Thoracic aorta (tissue), 2 donors: ENCODE results near the gene CASP5. TPM values are rescaled to one million over a fixed set of nuclear protein-coding genes. Genes with fewer than 3 reads are reported as not detected.

Experiments
- ATAC-seq: fragments of 150-250 bp; one replicate; pipeline ENCODE4 v1.8.0; 2017; ENCODE audit warnings: low read depth; ENCODE audit not compliant: insufficient number of reproducible peaks, low FRiP score
- DNase-seq: peaks from one replicate; pipeline ENCODE4 v3.0.0-alpha.2; 2020; ENCODE audit warnings: low spot score
- H3K27ac ChIP-seq, 2 donors: fragments of 200-600 bp; sonication (generic); 1 replicate in 1 of 2; 2 replicates in 1 of 2; pipeline ENCODE4 v1.5.1; 2016; ENCODE audit warnings: mild to moderate bottlenecking in 2 of 2, moderate library complexity in 2 of 2
- H3K27me3 ChIP-seq: fragments of 200-600 bp; sonication (generic); replicated peaks from 2 replicates; pipeline ENCODE4 v1.6.0; 2016; ENCODE audit warnings: mild to moderate bottlenecking; ENCODE audit not compliant: insufficient read depth
- H3K36me3 ChIP-seq: fragments of 200-600 bp; sonication (generic); one replicate; pipeline ENCODE4 v1.5.1; 2016
- H3K4me1 ChIP-seq, 2 donors: fragments of 200-600 bp; sonication (generic); 1 replicate in 1 of 2; 2 replicates in 1 of 2; pipeline versions ENCODE4 v1.5.1 to v1.6.0; 2016; ENCODE audit warnings: low read depth in 2 of 2, mild to moderate bottlenecking in 1 of 2; ENCODE audit not compliant: control insufficient read depth in 1 of 2
- H3K4me3 ChIP-seq: fragments of 200-600 bp; sonication (generic); 2 replicates; pipeline ENCODE4 v1.5.1; 2016; ENCODE audit warnings: mild to moderate bottlenecking
- H3K9me3 ChIP-seq: fragments of 200-600 bp; sonication (generic); 2 replicates; pipeline ENCODE4 v1.5.1; 2016
- CTCF ChIP-seq: fragments of 200-600 bp; sonication (generic); IDR thresholded peaks from one replicate; pipeline ENCODE4 v1.5.1; 2019; ENCODE audit warnings: antibody characterized with exemption
- total RNA-seq, 2 donors: library from RNA; depleted of rRNA; stranded (reverse); fragments of >200 nt; gene quantifications; one replicate each; pipeline versions ENCODE4 v1.1.0 to v1.2.3, GENCODE V29; 2016

The CASP5 gene
- total RNA-seq, 2 donors from 2014 or later: 4.0 TPM; not detected in 1

DNA sequence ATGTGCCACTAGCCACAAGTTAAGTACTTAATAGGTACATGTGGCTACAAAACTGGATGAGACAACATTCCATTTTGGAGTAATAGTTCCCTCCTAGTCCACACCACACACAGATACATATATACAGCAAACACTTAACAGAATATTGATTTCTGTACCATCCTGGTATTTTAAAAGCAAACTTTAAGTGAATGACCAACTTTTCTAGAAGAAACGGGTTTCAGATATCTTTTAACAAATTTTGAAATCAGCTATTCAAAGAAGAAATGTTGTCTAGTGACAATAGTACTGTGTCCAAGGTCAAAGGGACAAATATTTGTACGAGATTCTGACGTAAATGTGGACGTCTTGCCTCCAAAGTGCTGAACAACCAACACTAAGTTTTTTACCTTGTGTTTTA lies 34.5 kb upstream of the CASP5 start:
- no peaks in the 10 kb centered on the region for H3K4me1 ChIP-seq
- no peak overlapping the region for H3K4me3 ChIP-seq
- H3K27me3 ChIP-seq: no peaks in the 10 kb centered on the region
- ATAC-seq (no peak), DNase-seq (no peak)
- H3K27ac ChIP-seq: no peak overlapping the region
- H3K36me3 ChIP-seq: no peaks in the 10 kb centered on the region
- no peak for TF ChIP-seq CTCF
- H3K9me3 ChIP-seq: no peaks in the 10 kb centered on the region

DNA sequence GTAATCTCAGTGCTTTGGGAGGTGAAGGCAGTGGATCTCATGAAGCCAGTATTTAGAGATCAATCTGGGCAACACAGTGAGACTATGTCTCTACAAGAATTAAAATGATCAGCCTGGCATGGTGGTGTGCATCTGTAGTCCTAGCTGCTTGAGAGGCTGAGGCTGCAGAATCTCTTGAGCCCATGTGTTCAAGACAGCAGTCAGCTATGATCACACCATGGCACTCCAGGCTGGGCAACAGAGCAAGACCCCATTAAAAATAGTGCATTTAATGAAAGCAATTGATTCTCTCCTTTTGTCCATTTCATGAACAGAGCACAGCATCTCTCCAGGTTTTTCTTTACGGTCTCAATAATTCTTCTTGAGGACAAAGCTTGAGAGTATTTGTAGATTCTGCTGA lies 33.5 kb upstream of the CASP5 start:
- Histone ChIP-seq H3K9me3 (no peaks in the 10 kb centered on the region), H3K27ac (no peak overlapping the region), H3K4me3 (no peak overlapping the region), H3K4me1 (no peaks in the 10 kb centered on the region), H3K27me3 (no peaks in the 10 kb centered on the region), H3K36me3 (no peaks in the 10 kb centered on the region)
- ATAC-seq: no peak
- no peak for DNase-seq
- no peak for TF ChIP-seq CTCF

GRCh38 chr11:105054723-105055493 lies 31.9 kb upstream of the CASP5 start:
- DNase-seq (no peak), ATAC-seq (no peak)
- H3K36me3 ChIP-seq: no peaks in the 10 kb centered on the region
- H3K27me3 ChIP-seq: no peaks in the 10 kb centered on the region
- TF ChIP-seq CTCF: no peak
- H3K9me3 ChIP-seq: no peaks in the 10 kb centered on the region
- no peak overlapping the region for H3K4me3 ChIP-seq
- H3K4me1 ChIP-seq: no peaks in the 10 kb centered on the region
- H3K27ac ChIP-seq: no peak overlapping the region

DNA sequence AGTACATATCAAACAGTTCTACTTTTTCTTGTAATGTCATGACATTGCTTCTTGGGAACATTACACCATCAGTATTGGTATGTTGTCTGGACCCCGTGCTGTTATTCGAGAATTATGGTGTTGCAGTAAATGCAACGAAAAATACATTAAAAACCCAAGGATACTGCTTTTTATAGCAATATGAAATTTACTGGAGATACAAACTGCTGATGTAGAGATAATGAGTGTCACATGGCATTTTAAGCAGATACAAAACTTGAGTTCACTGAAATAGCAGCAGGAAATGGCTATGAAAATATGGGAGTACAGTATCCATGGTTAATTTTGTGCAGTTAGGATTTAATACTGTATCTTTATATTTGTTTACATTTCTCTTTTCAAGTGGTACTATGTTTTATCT lies 29.5 kb upstream of the CASP5 start:
- Histone ChIP-seq H3K27me3 (no peaks in the 10 kb centered on the region), H3K9me3 (no peaks in the 10 kb centered on the region), H3K4me1 (no peaks in the 10 kb centered on the region), H3K27ac (no peak overlapping the region), H3K36me3 (no peaks in the 10 kb centered on the region), H3K4me3 (no peak overlapping the region)
- ATAC-seq (no peak), DNase-seq (no peak)
- TF ChIP-seq CTCF: no peak

- Histone ChIP-seq H3K4me1 (peaks cover 0 to 7% of the 10 kb centered on the region in 2 donors), H3K4me3 (no peak overlapping the region), H3K9me3 (no peaks in the 10 kb centered on the region), H3K36me3 (no peaks in the 10 kb centered on the region), H3K27me3 (no peaks in the 10 kb centered on the region), H3K27ac (no peak overlapping the region)
- no peak for ATAC-seq
- no peak for TF ChIP-seq CTCF
- no peak for DNase-seq
Measured at GRCh38 chr11:105051559-105051958, 28.6 kb upstream of the CASP5 start.
